Heart left ventricle (tissue), 13 donors: ENCODE measurements around the gene CRHR1.

Experiments used
- CTCF ChIP-seq, 12 donors: fragments of 200-600 bp; sonication (generic) in 4 of 12; IDR thresholded peaks; one replicate each; pipeline versions ENCODE4 v1.5.0 to v1.8.0; 2018 to 2022; ENCODE audit warnings: antibody characterized with exemption in 12 of 12, mild to moderate bottlenecking in 5 of 12
- POLR2A ChIP-seq, 2 donors: fragments of 450-650 bp; IDR thresholded peaks; one replicate each; pipeline ENCODE4 v1.6.1; 2017; ENCODE audit warnings: antibody characterized with exemption in 2 of 2, mild to moderate bottlenecking in 2 of 2, moderate library complexity in 2 of 2
- donor health status: ischemic (EF 13 %, LVEDD 7.1; RV severe dilation, severe dysfunction).
- donor health status: DM: no; HTN: yes; CAD: no.
- donor health status: DM: no; HTN: no; CAD: no.
- donor health status: ischemic (EF 25% LVEDD 6.9; RV normal size, moderate dysfunction).
- donor health status: ischemic (EF 25% LVEDD 5.7; RV mildly dilated, moderate dysfunction).
- donor health status: ischemic (EF 35%, LVEDD 5.7; RV mildly dilated, moderate dysfunction).
- donor health status: nonischemic (EF 11% LVEDD 7.7; RV severe dilation, severe dysfunction).
- donor health status: DM: yes; HTN: yes; CAD: no.
- donor health status: PGD.
- donor health status: ischemic (EF 29% LVEDD 5.4; RV normal size, mild dysfunction).
- donor health status: nonischemic (EF 23%, LVEDD 6.1; RV moderate dilation, normal function).

GRCh38 chr17:45784293-45784740 lies at the start of gene CRHR1:
- TF ChIP-seq CTCF (IDR thresholded peaks at IDR 0.05) (no peak), POLR2A (IDR thresholded peaks at IDR 0.05) (no peak)
